ENCODE measurements around the gene SART3. TPM values are rescaled to one million over a fixed set of nuclear protein-coding genes. Genes with fewer than 3 reads are reported as not detected.

Gene SART3
- polyA plus RNA-seq, 1 donor (not counting 4 experiments of a cell fraction or from before 2014, with no cell fraction given), result 19.0 TPM

GRCh38 chr12:108602209-108602705 lies 41.3 kb upstream of the SART3 start:
- dilution Hi-C loops (cut with MboI; ENCODE audit: extremely low pct_ligation_motif_present, low sequenced_read_pairs), result no loop called here
- H3K27ac ChIP-seq (ENCODE audit: control insufficient read depth, insufficient read depth, low read length), result no peak overlapping the region
- peaks cover 14% of the 10 kb centered on the region for H3K27me3 ChIP-seq (ENCODE audit: control insufficient read depth, extremely low read depth, insufficient read depth, low read length)
- H3K79me2 ChIP-seq (ENCODE audit: control insufficient read depth, insufficient read depth, low read length), result no peaks in the 10 kb centered on the region
- no peak for FAIRE-seq
- no peaks in the 10 kb centered on the region for H4K20me1 ChIP-seq (ENCODE audit: control insufficient read depth, extremely low read depth, insufficient read depth, low read length)
- H3K9me1 ChIP-seq (ENCODE audit: control insufficient read depth, extremely low read depth, insufficient read depth, low read length), result no peaks in the 10 kb centered on the region
- H3K9ac ChIP-seq (ENCODE audit: control insufficient read depth, extremely low read depth, insufficient read depth, low read length), result no peak overlapping the region
- no peaks in the 10 kb centered on the region for H3K4me1 ChIP-seq (ENCODE audit: control insufficient read depth, extremely low read depth, insufficient read depth, low read length)
- H3K36me3 ChIP-seq (ENCODE audit: control insufficient read depth in 2 of 2, extremely low read depth in 1 of 2, insufficient read depth in 2 of 2, low read length in 2 of 2), result no peaks in the 10 kb centered on the region
- no peak for TF ChIP-seq CTCF (optimal IDR thresholded peaks at IDR 0.05 in 1 of 3, IDR thresholded peaks at IDR 0.05 in 1 of 3, conservative IDR thresholded peaks at IDR 0.05 in 1 of 3; ENCODE audit: extremely low read depth in 1 of 3, insufficient read depth in 2 of 3, low read length in 3 of 3)
- no peak overlapping the region for H2AFZ ChIP-seq (ENCODE audit: control insufficient read depth, low read length)
- no peak for DNase-seq (ENCODE audit: low read depth, low spot score)
- H3K9me3 ChIP-seq (ENCODE audit: control insufficient read depth, low read depth, low read length), result no peaks in the 10 kb centered on the region
- no peak overlapping the region for H3K4me2 ChIP-seq (ENCODE audit: control insufficient read depth, extremely low read depth, insufficient read depth, low read depth, low read length)
- H3K4me3 ChIP-seq (ENCODE audit: control insufficient read depth in 2 of 3, extremely low read depth in 1 of 3, insufficient read depth in 2 of 3, low read depth in 1 of 3, low read length in 3 of 3), result no peak overlapping the region

- dilution Hi-C loops (cut with MboI; ENCODE audit: extremely low pct_ligation_motif_present, low sequenced_read_pairs), result no loop called here
- H3K27me3 ChIP-seq (ENCODE audit: control insufficient read depth, extremely low read depth, insufficient read depth, low read length), result peaks cover 17% of the 10 kb centered on the region
- DNase-seq (ENCODE audit: low read depth, low spot score) (no peak), FAIRE-seq (no peak)
- no peaks in the 10 kb centered on the region for H3K36me3 ChIP-seq (ENCODE audit: control insufficient read depth in 2 of 2, extremely low read depth in 1 of 2, insufficient read depth in 2 of 2, low read length in 2 of 2)
- H3K79me2 ChIP-seq (ENCODE audit: control insufficient read depth, insufficient read depth, low read length), result no peaks in the 10 kb centered on the region
- H3K9me1 ChIP-seq (ENCODE audit: control insufficient read depth, extremely low read depth, insufficient read depth, low read length), result no peaks in the 10 kb centered on the region
- H2AFZ ChIP-seq (ENCODE audit: control insufficient read depth, low read length), result no peak overlapping the region
- H3K4me2 ChIP-seq (ENCODE audit: control insufficient read depth, extremely low read depth, insufficient read depth, low read depth, low read length), result no peak overlapping the region
- H3K4me1 ChIP-seq (ENCODE audit: control insufficient read depth, extremely low read depth, insufficient read depth, low read length), result no peaks in the 10 kb centered on the region
- H3K4me3 ChIP-seq (ENCODE audit: control insufficient read depth in 2 of 3, extremely low read depth in 1 of 3, insufficient read depth in 2 of 3, low read depth in 1 of 3, low read length in 3 of 3), result no peak overlapping the region
- no peak overlapping the region for H3K9ac ChIP-seq (ENCODE audit: control insufficient read depth, extremely low read depth, insufficient read depth, low read length)
- no peaks in the 10 kb centered on the region for H4K20me1 ChIP-seq (ENCODE audit: control insufficient read depth, extremely low read depth, insufficient read depth, low read length)
- TF ChIP-seq CTCF (optimal IDR thresholded peaks at IDR 0.05 in 1 of 3, IDR thresholded peaks at IDR 0.05 in 1 of 3, conservative IDR thresholded peaks at IDR 0.05 in 1 of 3; ENCODE audit: extremely low read depth in 1 of 3, insufficient read depth in 2 of 3, low read length in 3 of 3), result no peak
- no peak overlapping the region for H3K27ac ChIP-seq (ENCODE audit: control insufficient read depth, insufficient read depth, low read length)
- H3K9me3 ChIP-seq (ENCODE audit: control insufficient read depth, low read depth, low read length), result no peaks in the 10 kb centered on the region
Observed at GRCh38 chr12:108600702-108601007, 39.7 kb upstream of the SART3 start.
